Gastroesophageal sphincter (tissue), 4 donors: ENCODE results near the gene KLK3. TPM values are rescaled to one million over a fixed set of nuclear protein-coding genes. Genes with fewer than 3 reads are reported as not detected.

ENCODE experiments used
- ATAC-seq: fragments of 150-250 bp; one replicate; pipeline ENCODE4 v1.9.1; 2016; ENCODE audit warnings: mild to moderate bottlenecking, moderate library complexity
- H3K27ac ChIP-seq, 4 donors: fragments of 200-600 bp; sonication (generic) in 3 of 4; 1 replicate in 3 of 4; 2 replicates in 1 of 4; pipeline ENCODE4 v1.5.1; 2016 to 2019
- H3K27me3 ChIP-seq: fragments of 200-600 bp; sonication (generic); one replicate; pipeline ENCODE4 v1.5.1; 2019
- H3K36me3 ChIP-seq, 2 donors: fragments of 200-600 bp; sonication (generic); one replicate each; pipeline ENCODE4 v1.5.1; 2019; ENCODE audit warnings: control low read depth in 1 of 2
- H3K4me1 ChIP-seq, 3 donors: fragments of 200-600 bp; sonication (generic); 1 replicate in 2 of 3; 2 replicates in 1 of 3; pipeline ENCODE4 v1.5.1; 2016 to 2019; ENCODE audit warnings: control low read depth in 2 of 3
- H3K4me3 ChIP-seq, 2 donors: fragments of 200-600 bp; sonication (generic); one replicate each; pipeline ENCODE4 v1.5.1; 2019; ENCODE audit warnings: mild to moderate bottlenecking in 1 of 2, moderate library complexity in 1 of 2
- H3K9me3 ChIP-seq, 3 donors: fragments of 200-600 bp; sonication (generic); one replicate each; pipeline ENCODE4 v1.5.1; 2017 to 2019; ENCODE audit warnings: control low read depth in 2 of 3
- CTCF ChIP-seq, 4 experiments: fragments of 200-600 bp in 2 of 4; fragments of 450-650 bp in 2 of 4; sonication (generic) in 1 of 4; IDR thresholded peaks; one replicate each; pipeline ENCODE4 v1.5.1; 2017 to 2019; ENCODE audit warnings: antibody characterized with exemption in 4 of 4, mild to moderate bottlenecking in 2 of 4, moderate library complexity in 2 of 4
- EP300 ChIP-seq: sonication (generic); formaldehyde crosslinking; IDR thresholded peaks from one replicate; pipeline ENCODE4 v1.6.1; 2017; ENCODE audit warnings: antibody characterized with exemption, mild to moderate bottlenecking
- POLR2A ChIP-seq, 2 donors: fragments of 450-650 bp; IDR thresholded peaks; one replicate each; pipeline ENCODE4 v1.6.1; 2017; ENCODE audit warnings: antibody characterized with exemption in 2 of 2, mild to moderate bottlenecking in 2 of 2, moderate library complexity in 1 of 2
- POLR2AphosphoS5 ChIP-seq: sonication (generic); formaldehyde crosslinking; IDR thresholded peaks from one replicate; pipeline ENCODE4 v1.6.1; 2017; ENCODE audit warnings: antibody characterized with exemption
- WGBS, 2 donors: methylation state at CpG; one replicate each; pipeline ENCODE4 v1.1.5; 2018; ENCODE audit warnings: low coverage in 1 of 2; 5-methylcytosine and 5-hydroxymethylcytosine counted together
- total RNA-seq, 4 donors: library from RNA; depleted of rRNA; stranded (reverse); fragments of >200 nt; gene quantifications; one replicate each; pipeline ENCODE4 v1.1.0, GENCODE V29; 2016

The KLK3 gene
- total RNA-seq, 4 donors from 2014 or later, result not detected

GRCh38 chr19:50844296-50844935 lies 10.3 kb upstream of the KLK3 start:
- Histone ChIP-seq H3K4me1 (no peaks in the 10 kb centered on the region), H3K4me3 (no peak overlapping the region), H3K27ac (no peak overlapping the region), H3K36me3 (no peaks in the 10 kb centered on the region), H3K27me3 (peaks cover 41% of the 10 kb centered on the region), H3K9me3 (peaks cover 0 to 32% (median 0%) of the 10 kb centered on the region in 3 donors)
- ATAC-seq, result no peak
- WGBS, 2 donors, result 63 to 64% methylated on average over 4 to 5 of the region's 8 CpGs
- no peak for TF ChIP-seq POLR2A (IDR thresholded peaks at IDR 0.05)
- TF ChIP-seq CTCF (IDR thresholded peaks at IDR 0.05), result no peak
- no peak for TF ChIP-seq POLR2AphosphoS5
- TF ChIP-seq EP300, result no peak

- Histone ChIP-seq H3K27me3 (peaks cover 85% of the 10 kb centered on the region), H3K4me1 (no peaks in the 10 kb centered on the region), H3K27ac (no peak overlapping the region), H3K9me3 (no peaks in the 10 kb centered on the region), H3K36me3 (no peaks in the 10 kb centered on the region), H3K4me3 (no peak overlapping the region)
- no peak for ATAC-seq
- 41 to 62% methylated on average over 2 to 3 of the region's 3 CpGs for WGBS, 2 donors
- TF ChIP-seq EP300, result no peak
- no peak for TF ChIP-seq CTCF (IDR thresholded peaks at IDR 0.05)
- TF ChIP-seq POLR2A (IDR thresholded peaks at IDR 0.05), result no peak
- TF ChIP-seq POLR2AphosphoS5, result no peak
Measured at GRCh38 chr19:50850738-50851137, 4.0 kb upstream of the KLK3 start.

- H3K4me3 ChIP-seq, result no peak overlapping the region
- ATAC-seq, result no peak
- no peaks in the 10 kb centered on the region for H3K36me3 ChIP-seq
- H3K27me3 ChIP-seq, result peaks cover 87% of the 10 kb centered on the region
- WGBS, 2 donors, result 80% methylated on average over 2 of the region's 4 CpGs; no CpG with 5 or more reads in 1 of the 2 donors
- TF ChIP-seq POLR2AphosphoS5, result no peak
- TF ChIP-seq EP300, result no peak
- TF ChIP-seq CTCF (IDR thresholded peaks at IDR 0.05), result no peak
- no peak for TF ChIP-seq POLR2A (IDR thresholded peaks at IDR 0.05)
- H3K4me1 ChIP-seq, result no peaks in the 10 kb centered on the region
- no peak overlapping the region for H3K27ac ChIP-seq
- H3K9me3 ChIP-seq, result no peaks in the 10 kb centered on the region
Measured at GRCh38 chr19:50851620-50852019, 3.1 kb upstream of the KLK3 start.

GRCh38 chr19:50857366-50857765 lies 2.7 kb downstream of the KLK3 start:
- no peak for ATAC-seq
- 40 to 57% methylated on average over 2 to 6 of the region's 6 CpGs for WGBS, 2 donors
- TF ChIP-seq EP300 (no peak), POLR2AphosphoS5 (no peak), POLR2A (IDR thresholded peaks at IDR 0.05) (no peak), CTCF (IDR thresholded peaks at IDR 0.05) (no peak)
- Histone ChIP-seq H3K27ac (no peak overlapping the region), H3K27me3 (peaks cover 92% of the 10 kb centered on the region), H3K9me3 (no peaks in the 10 kb centered on the region), H3K4me3 (no peak overlapping the region), H3K4me1 (no peaks in the 10 kb centered on the region), H3K36me3 (no peaks in the 10 kb centered on the region)

- no peak for TF ChIP-seq CTCF (IDR thresholded peaks at IDR 0.05)
- no peak for TF ChIP-seq EP300
- peaks cover 88% of the 10 kb centered on the region for H3K27me3 ChIP-seq
- no peak overlapping the region for H3K4me3 ChIP-seq
- WGBS, 2 donors, result 8 to 14% methylated on average over 5 to 7 of the region's 7 CpGs
- no peak overlapping the region for H3K27ac ChIP-seq
- H3K9me3 ChIP-seq, result no peaks in the 10 kb centered on the region
- no peak for ATAC-seq
- no peaks in the 10 kb centered on the region for H3K4me1 ChIP-seq
- H3K36me3 ChIP-seq, result no peaks in the 10 kb centered on the region
Measured at GRCh38 chr19:50858886-50859285, 4.2 kb downstream of the KLK3 start.
